ENCODE data around the gene BROX. TPM values are rescaled to one million over a fixed set of nuclear protein-coding genes. Genes with fewer than 3 reads are reported as not detected.

BROX gene
- total RNA-seq, 2 experiments from 2014 or later: 51.3 to 52.3 TPM

- DNase-seq: no peak
- ChIA-PET POLR2A (interaction anchor here (2.3 kb wide), 1 partner anchor 23 kb away, joined by 11 read pairs; the partner anchor contains the start of gene BROX), CTCF (no interaction called here)
- H3K27ac Mint-ChIP-seq: no peak overlapping the region
- H3K4me3 Mint-ChIP-seq: no peak overlapping the region
- Histone ChIP-seq H3K4me1 (ENCODE audit: insufficient read depth, low read length) (no peaks in the 10 kb centered on the region), H3K36me3 (ENCODE audit: insufficient read depth, low read length) (peaks cover 34% of the 10 kb centered on the region), H3K27me3 (ENCODE audit: control insufficient read depth in 1 of 2, insufficient read depth in 2 of 2, low read length in 2 of 2) (no peaks in the 10 kb centered on the region), H3K27ac (ENCODE audit: low read depth in 1 of 2, low read length in 2 of 2) (no peak overlapping the region), H3K4me3 (ENCODE audit: low read length) (no peak overlapping the region), H3K9me3 (ENCODE audit: control insufficient read depth in 1 of 2, insufficient read depth in 1 of 2, low read length in 2 of 2) (no peaks in the 10 kb centered on the region)
- no peaks in the 10 kb centered on the region for H3K4me1 Mint-ChIP-seq (ENCODE audit: low read depth)
- no peaks in the 10 kb centered on the region for H3K27me3 Mint-ChIP-seq
- H3K9me3 Mint-ChIP-seq: no peaks in the 10 kb centered on the region
- no peak for TF ChIP-seq CTCF (IDR thresholded peaks at IDR 0.05)
- ATAC-seq (ENCODE audit: poor library complexity): no peak
- peaks cover 39% of the 10 kb centered on the region for H3K36me3 Mint-ChIP-seq (ENCODE audit: low read depth)
- intact Hi-C loops (cut with DNase I, micrococcal nuclease): loop anchor here (2.0 to 5.0 kb wide), 2 partner anchors 946 kb away; no protein-coding TSS in a partner anchor
Observed at GRCh38 chr1:222736470-222736869, 24.1 kb downstream of the BROX start.

GRCh38 chr1:222736972-222737371 lies 24.6 kb downstream of the BROX start, which contains the start of gene FAM177B:
Gene FAM177B, plus strand, starts transcription at chr1:222737202. Its CDS starts 9,344 bp downstream, at chr1:222746546.
- ChIA-PET CTCF (no interaction called here), POLR2A (interaction anchor here (2.3 kb wide), 1 partner anchor 24 kb away, joined by 11 read pairs; the partner anchor contains the start of gene BROX)
- intact Hi-C loops (cut with DNase I, micrococcal nuclease): loop anchor here (2.0 to 5.0 kb wide), 2 partner anchors 945 to 946 kb away; no protein-coding TSS in a partner anchor

GRCh38 chr1:222739465-222739864 lies 27.1 kb downstream of the BROX start:
- no peaks in the 10 kb centered on the region for H3K4me1 ChIP-seq (ENCODE audit: insufficient read depth, low read length)
- TF ChIP-seq CTCF (IDR thresholded peaks at IDR 0.05): no peak
- no peaks in the 10 kb centered on the region for H3K27me3 ChIP-seq (ENCODE audit: control insufficient read depth in 1 of 2, insufficient read depth in 2 of 2, low read length in 2 of 2)
- no peak for ATAC-seq (ENCODE audit: poor library complexity)
- DNase-seq: no peak
- H3K36me3 Mint-ChIP-seq (ENCODE audit: low read depth): peaks cover 10% of the 10 kb centered on the region
- no peak overlapping the region for H3K4me3 Mint-ChIP-seq
- H3K36me3 ChIP-seq (ENCODE audit: insufficient read depth, low read length): peaks cover 7% of the 10 kb centered on the region
- no peak overlapping the region for H3K27ac Mint-ChIP-seq
- H3K9me3 ChIP-seq (ENCODE audit: control insufficient read depth in 1 of 2, insufficient read depth in 1 of 2, low read length in 2 of 2): no peaks in the 10 kb centered on the region
- H3K27me3 Mint-ChIP-seq: no peaks in the 10 kb centered on the region
- no peaks in the 10 kb centered on the region for H3K4me1 Mint-ChIP-seq (ENCODE audit: low read depth)
- H3K9me3 Mint-ChIP-seq: no peaks in the 10 kb centered on the region
- ChIA-PET POLR2A (interaction anchor here (1.2 kb wide), 1 partner anchor 12 kb away, joined by 3 read pairs; no protein-coding TSS in a partner anchor), CTCF (no interaction called here)
- H3K4me3 ChIP-seq (ENCODE audit: low read length): no peak overlapping the region
- intact Hi-C loops (cut with DNase I, micrococcal nuclease): loop anchor here (2.0 to 5.0 kb wide), 2 partner anchors 341 to 943 kb away; no protein-coding TSS in a partner anchor
- H3K27ac ChIP-seq (ENCODE audit: low read depth in 1 of 2, low read length in 2 of 2): no peak overlapping the region

More at GRCh38 chr1:222736972-222737371, 24.6 kb downstream of the BROX start, which contains the start of gene FAM177B:
- DNase-seq (no peak), ATAC-seq (ENCODE audit: poor library complexity) (no peak)
- no peak within 1 kb of the TSS for H3K27ac ChIP-seq (ENCODE audit: low read depth in 1 of 2, low read length in 2 of 2)
- no peak for TF ChIP-seq CTCF (IDR thresholded peaks at IDR 0.05)
- peaks cover 29% of the 10 kb centered on the region for H3K36me3 ChIP-seq (ENCODE audit: insufficient read depth, low read length)
- H3K4me1 ChIP-seq (ENCODE audit: insufficient read depth, low read length): no peaks in the 10 kb centered on the region
- Mint-ChIP-seq H3K27me3 (no peaks in the 10 kb centered on the region), H3K4me3 (no peak within 1 kb of the TSS), H3K9me3 (no peaks in the 10 kb centered on the region), H3K4me1 (ENCODE audit: low read depth) (no peaks in the 10 kb centered on the region), H3K27ac (no peak within 1 kb of the TSS), H3K36me3 (ENCODE audit: low read depth) (peaks cover 34% of the 10 kb centered on the region)
- no peak within 1 kb of the TSS for H3K4me3 ChIP-seq (ENCODE audit: low read length)
- H3K27me3 ChIP-seq (ENCODE audit: control insufficient read depth in 1 of 2, insufficient read depth in 2 of 2, low read length in 2 of 2): no peaks in the 10 kb centered on the region
- H3K9me3 ChIP-seq (ENCODE audit: control insufficient read depth in 1 of 2, insufficient read depth in 1 of 2, low read length in 2 of 2): no peaks in the 10 kb centered on the region
